ENCODE measurements around the gene RAC3.

DNA sequence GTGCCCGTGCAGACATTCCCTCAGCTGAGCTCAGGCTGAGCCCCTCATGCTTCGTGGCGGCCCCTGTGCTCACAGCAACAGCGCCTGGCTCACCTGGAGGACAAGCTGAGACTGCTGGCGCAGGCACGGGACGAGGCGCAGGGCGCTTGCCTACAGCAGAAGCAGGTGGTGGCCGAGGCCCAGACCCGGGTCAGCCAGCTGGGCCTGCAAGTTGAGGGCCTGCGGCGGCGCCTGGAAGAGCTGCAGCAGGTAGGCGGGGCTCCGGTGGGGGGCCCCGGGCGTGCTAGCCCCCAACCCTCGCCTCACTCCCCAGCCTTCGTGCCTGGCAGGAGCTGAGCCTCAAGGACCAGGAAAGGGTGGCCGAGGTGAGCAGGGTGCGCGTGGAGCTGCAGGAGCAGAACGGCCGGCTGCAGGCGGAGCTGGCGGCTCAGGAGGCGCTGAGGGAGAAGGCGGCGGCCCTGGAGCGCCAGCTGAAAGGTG lies 1.4 kb upstream of the RAC3 start:
- TF ChIP-seq, protein P1, sequence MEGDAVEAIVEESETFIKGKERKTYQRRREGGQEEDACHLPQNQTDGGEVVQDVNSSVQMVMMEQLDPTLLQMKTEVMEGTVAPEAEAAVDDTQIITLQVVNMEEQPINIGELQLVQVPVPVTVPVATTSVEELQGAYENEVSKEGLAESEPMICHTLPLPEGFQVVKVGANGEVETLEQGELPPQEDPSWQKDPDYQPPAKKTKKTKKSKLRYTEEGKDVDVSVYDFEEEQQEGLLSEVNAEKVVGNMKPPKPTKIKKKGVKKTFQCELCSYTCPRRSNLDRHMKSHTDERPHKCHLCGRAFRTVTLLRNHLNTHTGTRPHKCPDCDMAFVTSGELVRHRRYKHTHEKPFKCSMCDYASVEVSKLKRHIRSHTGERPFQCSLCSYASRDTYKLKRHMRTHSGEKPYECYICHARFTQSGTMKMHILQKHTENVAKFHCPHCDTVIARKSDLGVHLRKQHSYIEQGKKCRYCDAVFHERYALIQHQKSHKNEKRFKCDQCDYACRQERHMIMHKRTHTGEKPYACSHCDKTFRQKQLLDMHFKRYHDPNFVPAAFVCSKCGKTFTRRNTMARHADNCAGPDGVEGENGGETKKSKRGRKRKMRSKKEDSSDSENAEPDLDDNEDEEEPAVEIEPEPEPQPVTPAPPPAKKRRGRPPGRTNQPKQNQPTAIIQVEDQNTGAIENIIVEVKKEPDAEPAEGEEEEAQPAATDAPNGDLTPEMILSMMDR (IDR thresholded peaks at IDR 0.05; ENCODE audit: borderline replicate concordance, extremely low read depth, low read length, poor library complexity, severe bottlenecking) = no peak
- no peak for TF ChIP-seq EZH2 (IDR thresholded peaks at IDR 0.05; ENCODE audit: borderline replicate concordance, low read depth, low read length, severe bottlenecking)

Data from DND-41 (cell line).